AG04450 (cell line): ENCODE data around the gene RPL22. TPM values are rescaled to one million over a fixed set of nuclear protein-coding genes. Genes with fewer than 3 reads are reported as not detected.

ENCODE experiments used
- CTCF ChIA-PET: fragments of 300-600, 350-600 bp; formaldehyde crosslinking; extraction: SDS; loops from one replicate; lab custom pipeline; 2022; ENCODE audit warnings: antibody characterized with exemption, inconsistent platforms; lab: Charles Lee
- POLR2A ChIA-PET: fragments of 350-600 bp; formaldehyde crosslinking; extraction: SDS; loops from one replicate; lab custom pipeline; 2021; ENCODE audit warnings: antibody characterized with exemption, inconsistent platforms; lab: Yijun Ruan, JAX
- DNase-seq: peaks from one replicate; pipeline ENCODE4 v3.0.0-alpha.2; 2011; ENCODE audit warnings: low read depth, low spot score
- H3K27ac ChIP-seq: one replicate; pipeline ENCODE4 v1.5.1; 2012; ENCODE audit warnings: low read depth, low read length, control low read depth
- H3K27me3 ChIP-seq: one replicate; pipeline ENCODE4 v1.6.0; 2012; ENCODE audit warnings: low read length; ENCODE audit not compliant: control insufficient read depth, insufficient read depth
- H3K4me3 ChIP-seq: 2 replicates; pipeline ENCODE4 v1.5.1; 2011; ENCODE audit warnings: mild to moderate bottlenecking, low read depth, low read length, control low read depth
- H3K9me3 ChIP-seq: 2 replicates; pipeline ENCODE4 v1.5.1; 2012; ENCODE audit warnings: low read length; ENCODE audit not compliant: control insufficient read depth, insufficient read depth
- polyA plus RNA-seq: library from polyadenylated mRNA; depleted of rRNA; stranded (reverse); fragments of >200 nt; gene quantifications from 2 replicates; pipeline ENCODE4 v1.2.3, GENCODE V29; 2011
- TF ChIP-seq, protein P1 (sequence below): IDR thresholded peaks from 2 replicates; pipeline ENCODE4 v1.5.1; 2011; ENCODE audit warnings: low read depth, low read length, control low read depth, inconsistent platforms

Gene RPL22
- polyA plus RNA-seq, 1 experiment = 393 TPM

DNA sequence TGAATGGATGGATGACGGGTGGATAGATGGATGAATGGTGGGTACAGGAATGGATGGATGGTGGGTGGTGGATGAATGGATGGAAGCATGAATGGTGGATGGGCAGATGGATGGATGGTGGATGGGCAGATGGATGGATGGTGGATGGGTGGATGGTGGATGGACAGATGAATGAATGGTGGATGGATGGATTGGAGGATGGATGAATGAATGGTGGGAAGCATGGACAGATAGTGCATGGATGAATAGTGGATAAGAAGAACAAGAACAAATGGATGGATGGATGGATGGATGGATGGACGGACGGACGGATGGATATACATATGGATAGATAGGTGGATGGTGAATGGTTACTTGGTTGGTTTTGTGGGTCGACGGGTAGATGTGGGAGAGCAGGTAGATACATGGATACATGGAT lies 24.0 kb downstream of the RPL22 start:
- Histone ChIP-seq H3K4me3 (no peak overlapping the region), H3K27me3 (peaks cover 30% of the 10 kb centered on the region), H3K9me3 (no peaks in the 10 kb centered on the region; the same call in 1 of the 2 replicates), H3K27ac (no peak overlapping the region)
- ChIA-PET CTCF (no interaction called here), POLR2A (no interaction called here)
- DNase-seq = no peak
- TF ChIP-seq, protein P1, sequence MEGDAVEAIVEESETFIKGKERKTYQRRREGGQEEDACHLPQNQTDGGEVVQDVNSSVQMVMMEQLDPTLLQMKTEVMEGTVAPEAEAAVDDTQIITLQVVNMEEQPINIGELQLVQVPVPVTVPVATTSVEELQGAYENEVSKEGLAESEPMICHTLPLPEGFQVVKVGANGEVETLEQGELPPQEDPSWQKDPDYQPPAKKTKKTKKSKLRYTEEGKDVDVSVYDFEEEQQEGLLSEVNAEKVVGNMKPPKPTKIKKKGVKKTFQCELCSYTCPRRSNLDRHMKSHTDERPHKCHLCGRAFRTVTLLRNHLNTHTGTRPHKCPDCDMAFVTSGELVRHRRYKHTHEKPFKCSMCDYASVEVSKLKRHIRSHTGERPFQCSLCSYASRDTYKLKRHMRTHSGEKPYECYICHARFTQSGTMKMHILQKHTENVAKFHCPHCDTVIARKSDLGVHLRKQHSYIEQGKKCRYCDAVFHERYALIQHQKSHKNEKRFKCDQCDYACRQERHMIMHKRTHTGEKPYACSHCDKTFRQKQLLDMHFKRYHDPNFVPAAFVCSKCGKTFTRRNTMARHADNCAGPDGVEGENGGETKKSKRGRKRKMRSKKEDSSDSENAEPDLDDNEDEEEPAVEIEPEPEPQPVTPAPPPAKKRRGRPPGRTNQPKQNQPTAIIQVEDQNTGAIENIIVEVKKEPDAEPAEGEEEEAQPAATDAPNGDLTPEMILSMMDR = no peak

DNA sequence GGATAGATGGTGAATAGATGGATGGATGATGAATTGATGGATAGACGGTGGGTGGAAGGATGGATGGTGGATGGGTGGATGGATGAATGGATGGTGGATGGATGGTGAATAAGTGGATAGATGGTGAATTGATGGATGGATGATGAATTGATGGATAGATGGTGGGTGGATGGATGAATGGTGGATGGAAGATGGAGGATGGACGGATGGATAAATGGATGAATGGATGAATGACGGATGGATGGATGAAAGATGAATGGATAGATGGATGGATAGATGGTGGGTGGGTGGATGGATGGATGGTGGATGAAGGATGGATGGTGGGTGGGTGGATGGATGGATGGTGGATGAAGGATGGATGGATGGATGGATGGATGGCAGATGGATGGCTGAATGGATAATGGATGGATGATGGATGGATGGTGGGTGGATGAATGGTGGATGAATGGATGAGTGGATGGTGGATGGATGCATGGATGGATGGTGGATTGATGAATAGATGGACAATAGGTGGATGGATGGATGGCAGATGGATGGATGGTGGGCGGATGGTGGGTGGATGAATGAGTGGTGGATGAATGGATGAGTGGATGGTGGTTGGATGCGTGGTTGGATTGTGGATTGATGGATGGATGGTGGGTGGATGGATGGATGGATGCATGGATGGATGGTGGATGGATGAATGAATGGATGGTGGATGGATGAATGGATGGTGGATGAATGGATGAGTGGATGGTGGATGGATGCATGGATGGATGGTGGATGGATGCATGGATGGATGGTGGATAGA lies 24.6 kb downstream of the RPL22 start:
- POLR2A ChIA-PET = no interaction called here
- TF ChIP-seq, protein P1 = no peak
- H3K27ac ChIP-seq = no peak overlapping the region
- H3K9me3 ChIP-seq = no peaks in the 10 kb centered on the region; the same call in 1 of the 2 replicates
- CTCF ChIA-PET = no interaction called here
- H3K27me3 ChIP-seq = peaks cover 30% of the 10 kb centered on the region
- H3K4me3 ChIP-seq = no peak overlapping the region
- no peak for DNase-seq

DNA sequence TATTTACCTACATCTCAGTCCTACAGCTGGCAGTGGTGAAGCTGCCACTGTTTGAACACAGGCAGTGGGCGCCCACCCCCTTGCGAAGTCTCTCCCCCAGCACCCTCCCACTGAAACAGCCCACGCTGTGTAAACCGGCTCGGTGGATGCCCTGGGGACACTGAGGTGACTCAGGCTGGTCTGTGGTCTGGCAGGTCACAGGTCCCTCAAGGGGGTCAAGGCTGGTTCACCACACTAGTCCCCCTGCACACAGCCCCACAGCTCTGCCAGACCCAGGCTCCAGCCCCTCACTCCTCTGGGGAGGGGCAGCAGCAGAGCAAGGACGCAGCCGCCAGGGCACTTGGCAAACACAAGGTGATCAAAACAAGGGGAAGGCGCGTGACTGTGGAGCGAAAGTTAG lies 26.8 kb downstream of the RPL22 start:
- H3K27ac ChIP-seq = no peak overlapping the region
- H3K4me3 ChIP-seq = no peak overlapping the region
- CTCF ChIA-PET = no interaction called here
- no peaks in the 10 kb centered on the region; the same call in 1 of the 2 replicates for H3K9me3 ChIP-seq
- peaks cover 18% of the 10 kb centered on the region for H3K27me3 ChIP-seq
- POLR2A ChIA-PET = no interaction called here
- TF ChIP-seq, protein P1 = no peak
- no peak for DNase-seq

DNA sequence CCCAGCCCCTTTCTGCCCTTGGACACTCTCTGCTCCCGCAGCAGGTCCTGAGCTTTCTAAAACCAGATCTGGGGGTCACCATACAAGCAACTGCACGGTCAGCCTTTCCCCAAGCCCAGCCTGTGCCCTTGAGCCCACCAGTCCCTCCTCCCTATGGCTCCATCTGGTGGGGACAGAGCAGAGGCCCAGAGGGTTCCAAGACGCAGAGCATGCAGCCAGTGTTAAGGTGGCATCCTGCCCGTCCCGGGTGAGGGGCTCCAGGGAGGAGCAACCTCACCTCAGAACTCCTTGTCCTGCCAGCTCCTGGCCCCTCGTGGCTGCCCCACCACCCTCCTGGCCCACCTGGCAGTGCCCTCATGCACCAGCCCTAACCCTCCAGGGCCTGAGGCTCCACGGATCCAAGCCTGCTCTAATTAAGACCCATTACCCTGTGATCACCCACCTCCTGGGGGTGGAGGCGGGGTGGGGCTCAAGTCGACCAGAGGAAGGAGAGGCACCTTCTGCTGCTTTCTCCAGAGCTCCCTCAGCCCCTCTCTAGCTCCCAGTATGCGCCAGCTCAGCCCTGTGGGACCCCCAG lies 27.8 kb downstream of the RPL22 start:
- Histone ChIP-seq H3K4me3 (no peak overlapping the region), H3K27ac (no peak overlapping the region), H3K9me3 (no peaks in the 10 kb centered on the region; the same call in 1 of the 2 replicates), H3K27me3 (peaks cover 19% of the 10 kb centered on the region)
- TF ChIP-seq, protein P1 = peak; percentile 38
- POLR2A ChIA-PET = no interaction called here
- CTCF ChIA-PET = interaction anchor here (0.6 to 1.5 kb wide), 2 partner anchors 84 to 90 kb away, joined by 3 to 5 read pairs; no protein-coding TSS in a partner anchor
- no peak for DNase-seq

DNA sequence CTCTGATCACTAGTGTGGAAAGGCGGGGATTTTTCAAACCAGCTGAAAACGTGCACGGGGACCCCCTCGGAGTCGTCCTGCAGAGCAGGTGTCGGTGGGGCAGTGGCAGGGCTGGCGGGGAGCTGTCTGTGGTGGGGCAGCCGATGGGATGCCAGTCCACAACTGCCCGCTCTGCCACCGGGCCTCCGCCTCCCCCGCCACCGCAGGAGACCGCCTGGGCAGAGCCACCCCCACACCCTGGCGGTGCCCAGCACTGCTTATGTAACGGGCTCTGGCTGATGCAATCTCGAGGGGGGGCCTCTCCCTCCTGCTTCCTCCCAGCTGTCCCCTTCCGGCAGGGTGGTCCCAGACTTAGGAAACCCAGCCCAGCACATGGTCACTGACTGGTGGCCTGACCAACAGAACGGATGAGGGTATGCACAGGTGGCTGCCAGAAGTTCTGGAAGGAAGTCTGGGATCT lies 28.6 kb downstream of the RPL22 start:
- H3K27ac ChIP-seq = no peak overlapping the region
- CTCF ChIA-PET = interaction anchor here (0.8 to 1.5 kb wide), 2 partner anchors 34 to 89 kb away, joined by 3 to 5 read pairs; no protein-coding TSS in a partner anchor

More for the DNA sequence above, 28.6 kb downstream of the RPL22 start:
- Histone ChIP-seq H3K4me3 (no peak overlapping the region), H3K9me3 (no peaks in the 10 kb centered on the region; the same call in 1 of the 2 replicates), H3K27me3 (peaks cover 19% of the 10 kb centered on the region)
- DNase-seq = no peak
- TF ChIP-seq, protein P1 = no peak
- POLR2A ChIA-PET = no interaction called here
